ENCODE results near the gene NAA60. TPM values are rescaled to one million over a fixed set of nuclear protein-coding genes. Genes with fewer than 3 reads are reported as not detected.

The NAA60 gene
- total and polyA plus RNA-seq, 2 of the 13 experiments (the other 11 are each of a cell fraction or from before 2014, with no cell fraction given): 14.7 to 32.0 TPM

DNA sequence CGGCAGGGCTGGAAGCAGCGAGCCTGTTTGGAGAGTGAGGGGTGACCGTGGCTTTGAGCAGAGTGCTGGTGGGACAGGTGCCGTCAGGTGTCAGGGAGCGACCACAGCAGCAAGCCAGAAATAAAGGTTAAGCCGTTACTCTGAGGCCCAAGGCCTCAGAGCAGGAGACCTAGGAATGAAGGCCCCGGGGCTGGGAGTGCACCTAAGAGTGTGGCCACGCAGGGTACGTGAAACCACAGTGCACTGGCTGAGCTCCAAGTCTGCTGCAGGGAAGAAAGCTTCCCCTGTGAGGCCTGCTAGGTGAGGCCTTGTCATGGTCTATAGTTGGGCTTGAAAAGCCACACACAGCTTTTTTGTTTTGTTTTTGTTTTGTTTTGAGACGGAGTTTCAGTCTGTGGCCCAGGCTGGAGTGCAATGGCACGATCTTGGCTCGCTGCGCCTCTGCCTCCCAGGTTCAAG, 66.0 kb downstream of the NAA60 start:
- Histone ChIP-seq H3K79me2 (ENCODE audit: insufficient read depth, low read length) (no peaks in the 10 kb centered on the region), H3K27ac (ENCODE audit: extremely low read length, insufficient read depth, low read length) (no peak overlapping the region), H3K4me1 (ENCODE audit: insufficient read depth, low read length) (peaks cover 10% of the 10 kb centered on the region), H4K20me1 (ENCODE audit: insufficient read depth, low read length) (no peaks in the 10 kb centered on the region), H3K9me3 (ENCODE audit: low read length) (no peaks in the 10 kb centered on the region), H3K4me2 (ENCODE audit: low read depth, low read length) (no peak overlapping the region), H3K9ac (ENCODE audit: insufficient read depth, low read depth, low read length) (no peak overlapping the region), H3K4me3 (replicated peaks in 1 of 3; ENCODE audit: insufficient read depth in 1 of 3, low read depth in 2 of 3, low read length in 3 of 3) (no peak overlapping the region), H2AFZ (ENCODE audit: low read length) (no peak overlapping the region), H3K36me3 (replicated peaks in 1 of 2; ENCODE audit: control insufficient read depth in 1 of 2, insufficient read depth in 2 of 2, low read length in 2 of 2) (peaks cover 8 to 35% of the 10 kb centered on the region in 2 experiments), H3K27me3 (ENCODE audit: control insufficient read depth in 1 of 2, insufficient read depth in 2 of 2, low read length in 2 of 2) (no peaks in the 10 kb centered on the region)
- WGBS (ENCODE audit: low lambda C conversion rate): 97% methylated on average over 13 of the region's 13 CpGs
- ChIA-PET CTCF (ENCODE audit: low intra/inter-chr PET ratio, low total read pairs) (no interaction called here), POLR2A (no interaction called here)
- no TSS peak for BruUV-seq (replicated peaks)
- intact Hi-C loops (cut with micrococcal nuclease; ENCODE audit: unreplicated experiment): no loop called here
- FAIRE-seq (no peak), ATAC-seq (no peak), DNase-seq (ENCODE audit: low spot score) (no peak)
- in situ Hi-C loops (cut with HindIII; ENCODE audit: extremely low pct_ligation_motif_present, low pct_unique_long_range_greater_than_20kb): no loop called here
- TF ChIP-seq, protein P1, sequence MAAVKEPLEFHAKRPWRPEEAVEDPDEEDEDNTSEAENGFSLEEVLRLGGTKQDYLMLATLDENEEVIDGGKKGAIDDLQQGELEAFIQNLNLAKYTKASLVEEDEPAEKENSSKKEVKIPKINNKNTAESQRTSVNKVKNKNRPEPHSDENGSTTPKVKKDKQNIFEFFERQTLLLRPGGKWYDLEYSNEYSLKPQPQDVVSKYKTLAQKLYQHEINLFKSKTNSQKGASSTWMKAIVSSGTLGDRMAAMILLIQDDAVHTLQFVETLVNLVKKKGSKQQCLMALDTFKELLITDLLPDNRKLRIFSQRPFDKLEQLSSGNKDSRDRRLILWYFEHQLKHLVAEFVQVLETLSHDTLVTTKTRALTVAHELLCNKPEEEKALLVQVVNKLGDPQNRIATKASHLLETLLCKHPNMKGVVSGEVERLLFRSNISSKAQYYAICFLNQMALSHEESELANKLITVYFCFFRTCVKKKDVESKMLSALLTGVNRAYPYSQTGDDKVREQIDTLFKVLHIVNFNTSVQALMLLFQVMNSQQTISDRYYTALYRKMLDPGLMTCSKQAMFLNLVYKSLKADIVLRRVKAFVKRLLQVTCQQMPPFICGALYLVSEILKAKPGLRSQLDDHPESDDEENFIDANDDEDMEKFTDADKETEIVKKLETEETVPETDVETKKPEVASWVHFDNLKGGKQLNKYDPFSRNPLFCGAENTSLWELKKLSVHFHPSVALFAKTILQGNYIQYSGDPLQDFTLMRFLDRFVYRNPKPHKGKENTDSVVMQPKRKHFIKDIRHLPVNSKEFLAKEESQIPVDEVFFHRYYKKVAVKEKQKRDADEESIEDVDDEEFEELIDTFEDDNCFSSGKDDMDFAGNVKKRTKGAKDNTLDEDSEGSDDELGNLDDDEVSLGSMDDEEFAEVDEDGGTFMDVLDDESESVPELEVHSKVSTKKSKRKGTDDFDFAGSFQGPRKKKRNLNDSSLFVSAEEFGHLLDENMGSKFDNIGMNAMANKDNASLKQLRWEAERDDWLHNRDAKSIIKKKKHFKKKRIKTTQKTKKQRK (IDR thresholded peaks at IDR 0.05; ENCODE audit: low read length): no peak
- TF ChIP-seq NR2C2 (CRISPR knock-in tag; IDR thresholded peaks at IDR 0.05; ENCODE audit: borderline replicate concordance): no peak
- TF ChIP-seq ZNF44 (CRISPR knock-in tag; IDR thresholded peaks at IDR 0.05): no peak
- TF ChIP-seq ZNF432 (CRISPR knock-in tag; IDR thresholded peaks at IDR 0.05; ENCODE audit: borderline replicate concordance): no peak
- TF ChIP-seq, protein P2, sequence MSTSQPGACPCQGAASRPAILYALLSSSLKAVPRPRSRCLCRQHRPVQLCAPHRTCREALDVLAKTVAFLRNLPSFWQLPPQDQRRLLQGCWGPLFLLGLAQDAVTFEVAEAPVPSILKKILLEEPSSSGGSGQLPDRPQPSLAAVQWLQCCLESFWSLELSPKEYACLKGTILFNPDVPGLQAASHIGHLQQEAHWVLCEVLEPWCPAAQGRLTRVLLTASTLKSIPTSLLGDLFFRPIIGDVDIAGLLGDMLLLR (CRISPR knock-in tag; IDR thresholded peaks at IDR 0.05): no peak
- no peak for TF ChIP-seq AKAP8 (CRISPR knock-in tag; IDR thresholded peaks at IDR 0.05)
- no peak for TF ChIP-seq RFX5 (IDR thresholded peaks at IDR 0.05; ENCODE audit: low read depth, low read length)
- TF ChIP-seq, protein P3, sequence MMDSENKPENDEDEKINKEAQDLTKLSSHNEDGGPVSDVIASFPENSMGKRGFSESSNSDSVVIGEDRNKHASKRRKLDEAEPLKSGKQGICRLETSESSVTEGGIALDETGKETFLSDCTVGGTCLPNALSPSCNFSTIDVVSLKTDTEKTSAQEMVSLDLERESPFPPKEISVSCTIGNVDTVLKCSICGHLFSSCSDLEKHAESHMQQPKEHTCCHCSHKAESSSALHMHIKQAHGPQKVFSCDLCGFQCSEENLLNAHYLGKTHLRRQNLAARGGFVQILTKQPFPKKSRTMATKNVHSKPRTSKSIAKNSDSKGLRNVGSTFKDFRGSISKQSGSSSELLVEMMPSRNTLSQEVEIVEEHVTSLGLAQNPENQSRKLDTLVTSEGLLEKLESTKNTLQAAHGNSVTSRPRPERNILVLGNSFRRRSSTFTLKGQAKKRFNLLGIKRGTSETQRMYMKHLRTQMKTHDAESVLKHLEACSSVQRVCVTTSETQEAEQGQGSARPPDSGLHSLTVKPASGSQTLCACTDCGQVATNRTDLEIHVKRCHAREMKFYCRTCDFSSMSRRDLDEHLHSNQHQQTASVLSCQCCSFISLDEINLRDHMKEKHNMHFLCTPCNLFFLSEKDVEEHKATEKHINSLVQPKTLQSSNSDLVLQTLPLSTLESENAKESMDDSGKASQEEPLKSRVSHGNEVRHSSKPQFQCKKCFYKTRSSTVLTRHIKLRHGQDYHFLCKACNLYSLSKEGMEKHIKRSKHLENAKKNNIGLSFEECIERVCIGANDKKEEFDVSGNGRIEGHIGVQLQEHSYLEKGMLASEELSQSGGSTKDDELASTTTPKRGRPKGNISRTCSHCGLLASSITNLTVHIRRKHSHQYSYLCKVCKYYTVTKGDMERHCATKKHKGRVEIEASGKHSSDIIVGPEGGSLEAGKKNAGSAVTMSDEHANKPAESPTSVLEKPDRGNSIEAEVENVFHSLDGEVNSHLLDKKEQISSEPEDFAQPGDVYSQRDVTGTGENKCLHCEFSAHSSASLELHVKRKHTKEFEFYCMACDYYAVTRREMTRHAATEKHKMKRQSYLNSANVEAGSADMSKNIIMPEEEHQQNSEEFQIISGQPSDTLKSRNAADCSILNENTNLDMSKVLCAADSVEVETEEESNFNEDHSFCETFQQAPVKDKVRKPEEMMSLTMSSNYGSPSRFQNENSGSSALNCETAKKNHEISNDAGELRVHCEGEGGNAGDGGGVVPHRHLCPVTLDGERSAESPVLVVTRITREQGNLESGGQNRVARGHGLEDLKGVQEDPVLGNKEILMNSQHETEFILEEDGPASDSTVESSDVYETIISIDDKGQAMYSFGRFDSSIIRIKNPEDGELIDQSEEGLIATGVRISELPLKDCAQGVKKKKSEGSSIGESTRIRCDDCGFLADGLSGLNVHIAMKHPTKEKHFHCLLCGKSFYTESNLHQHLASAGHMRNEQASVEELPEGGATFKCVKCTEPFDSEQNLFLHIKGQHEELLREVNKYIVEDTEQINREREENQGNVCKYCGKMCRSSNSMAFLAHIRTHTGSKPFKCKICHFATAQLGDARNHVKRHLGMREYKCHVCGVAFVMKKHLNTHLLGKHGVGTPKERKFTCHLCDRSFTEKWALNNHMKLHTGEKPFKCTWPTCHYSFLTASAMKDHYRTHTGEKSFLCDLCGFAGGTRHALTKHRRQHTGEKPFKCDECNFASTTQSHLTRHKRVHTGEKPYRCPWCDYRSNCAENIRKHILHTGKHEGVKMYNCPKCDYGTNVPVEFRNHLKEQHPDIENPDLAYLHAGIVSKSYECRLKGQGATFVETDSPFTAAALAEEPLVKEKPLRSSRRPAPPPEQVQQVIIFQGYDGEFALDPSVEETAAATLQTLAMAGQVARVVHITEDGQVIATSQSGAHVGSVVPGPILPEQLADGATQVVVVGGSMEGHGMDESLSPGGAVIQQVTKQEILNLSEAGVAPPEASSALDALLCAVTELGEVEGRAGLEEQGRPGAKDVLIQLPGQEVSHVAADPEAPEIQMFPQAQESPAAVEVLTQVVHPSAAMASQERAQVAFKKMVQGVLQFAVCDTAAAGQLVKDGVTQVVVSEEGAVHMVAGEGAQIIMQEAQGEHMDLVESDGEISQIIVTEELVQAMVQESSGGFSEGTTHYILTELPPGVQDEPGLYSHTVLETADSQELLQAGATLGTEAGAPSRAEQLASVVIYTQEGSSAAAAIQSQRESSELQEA (CRISPR knock-in tag; IDR thresholded peaks at IDR 0.05; ENCODE audit: not compliant biosample characterization): no peak
- TF ChIP-seq CBX5 (CRISPR knock-in tag; IDR thresholded peaks at IDR 0.05; ENCODE audit: borderline replicate concordance): no peak
- TF ChIP-seq ZNF225 (CRISPR knock-in tag; IDR thresholded peaks at IDR 0.05): no peak
- TF ChIP-seq ZNF296 (CRISPR knock-in tag; conservative IDR thresholded peaks at IDR 0.05): no peak
- TF ChIP-seq ZNF274 (CRISPR knock-in tag; IDR thresholded peaks at IDR 0.05): no peak
